ENCODE measurements around the gene RPP21. TPM values are rescaled to one million over a fixed set of nuclear protein-coding genes. Genes with fewer than 3 reads are reported as not detected.

RPP21 gene
- total RNA-seq, 1 experiment from 2014 or later = 119 TPM

GRCh38 chr6:30328397-30328796, 16.6 kb upstream of the RPP21 start:
- no peak for DNase-seq (ENCODE audit: low read depth)

DNA sequence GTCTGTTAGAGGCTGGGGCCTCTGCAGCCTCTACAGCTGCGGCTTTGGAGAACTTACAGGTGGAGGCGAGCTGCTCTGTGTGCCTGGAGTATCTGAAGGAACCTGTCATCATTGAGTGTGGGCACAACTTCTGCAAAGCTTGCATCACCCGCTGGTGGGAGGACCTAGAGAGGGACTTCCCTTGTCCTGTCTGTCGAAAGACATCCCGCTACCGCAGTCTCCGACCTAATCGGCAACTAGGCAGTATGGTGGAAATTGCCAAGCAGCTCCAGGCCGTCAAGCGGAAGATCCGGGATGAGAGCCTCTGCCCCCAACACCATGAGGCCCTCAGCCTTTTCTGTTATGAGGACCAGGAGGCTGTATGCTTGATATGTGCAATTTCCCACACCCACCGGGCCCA, 15.6 kb upstream of the RPP21 start:
- no peak for DNase-seq (ENCODE audit: low read depth)

DNA sequence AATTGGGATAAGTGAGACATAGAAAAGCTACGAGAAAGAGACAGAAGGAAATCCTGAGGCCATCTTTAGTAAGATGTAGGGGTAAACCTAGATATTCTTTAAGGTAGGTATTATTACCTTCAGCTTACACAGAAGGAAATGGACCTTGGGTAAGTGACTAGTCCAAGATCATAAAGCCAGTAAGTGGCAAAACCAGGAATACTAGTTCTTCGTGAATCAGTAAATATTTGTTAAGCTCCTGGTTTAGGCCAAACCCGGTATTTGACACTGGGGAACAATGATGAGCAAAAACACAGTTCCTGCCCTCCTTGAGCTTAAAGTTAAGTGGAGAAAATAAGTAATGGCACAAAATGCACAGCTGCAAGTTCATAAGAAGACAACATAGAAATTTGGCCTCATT, 13.0 kb upstream of the RPP21 start:
- DNase-seq (ENCODE audit: low read depth) = no peak

DNA sequence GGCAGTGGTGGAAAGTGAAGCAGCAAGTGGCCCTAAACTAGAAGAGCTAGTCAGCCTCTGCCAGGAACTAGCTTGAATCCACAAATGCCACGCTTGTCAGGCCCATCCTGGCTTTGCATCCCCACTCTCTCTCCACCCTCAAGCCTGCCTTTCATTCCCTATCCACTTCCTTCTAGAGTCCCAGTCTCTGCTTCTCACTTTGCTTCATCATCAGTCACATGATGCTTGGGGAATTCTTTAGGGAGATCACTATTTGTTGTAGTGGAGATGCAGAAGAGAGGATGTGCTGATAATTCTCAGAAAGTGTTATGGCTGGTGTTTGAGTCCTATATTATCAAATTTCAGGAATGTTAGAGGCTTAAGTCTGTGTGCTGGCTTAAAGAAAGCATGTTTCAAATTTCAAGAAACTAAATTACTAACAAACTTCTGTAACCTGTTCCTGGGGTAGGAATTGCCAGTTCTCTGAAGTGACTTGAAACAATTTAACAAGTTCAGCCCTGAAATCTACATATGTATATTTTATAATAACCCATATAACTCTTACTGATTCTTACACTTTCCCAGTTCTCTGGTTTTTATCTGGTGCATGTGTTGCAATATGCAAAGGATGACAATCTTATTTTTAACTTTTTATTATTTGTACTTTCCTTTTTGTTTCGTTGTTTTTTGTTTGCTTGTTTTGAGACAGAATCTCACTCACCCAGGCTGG, 10.7 kb upstream of the RPP21 start:
- no peak for DNase-seq (ENCODE audit: low read depth)

DNA sequence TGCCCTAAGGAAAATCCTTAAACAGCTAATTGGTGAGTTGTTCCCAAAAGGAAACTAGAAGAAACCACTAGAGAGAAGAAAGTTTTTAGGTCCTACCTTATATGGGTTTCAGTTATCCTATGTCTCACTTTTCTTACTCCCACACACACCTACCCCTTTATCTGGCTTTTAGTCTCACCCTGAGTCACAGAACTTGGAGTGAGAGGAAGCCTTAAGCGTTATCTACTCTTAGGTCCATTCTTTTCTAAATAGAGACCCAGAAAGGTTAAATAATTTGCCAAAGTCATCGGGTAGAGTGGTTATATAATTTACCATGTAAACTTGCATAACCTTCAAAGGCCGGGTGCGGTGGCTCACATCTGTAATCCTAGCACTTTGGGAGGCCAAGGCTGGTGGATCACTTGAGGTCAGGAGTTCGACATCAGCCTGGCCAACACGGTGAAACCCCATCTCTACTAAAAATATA, 4.3 kb upstream of the RPP21 start:
- DNase-seq (ENCODE audit: low read depth) = no peak

DNA sequence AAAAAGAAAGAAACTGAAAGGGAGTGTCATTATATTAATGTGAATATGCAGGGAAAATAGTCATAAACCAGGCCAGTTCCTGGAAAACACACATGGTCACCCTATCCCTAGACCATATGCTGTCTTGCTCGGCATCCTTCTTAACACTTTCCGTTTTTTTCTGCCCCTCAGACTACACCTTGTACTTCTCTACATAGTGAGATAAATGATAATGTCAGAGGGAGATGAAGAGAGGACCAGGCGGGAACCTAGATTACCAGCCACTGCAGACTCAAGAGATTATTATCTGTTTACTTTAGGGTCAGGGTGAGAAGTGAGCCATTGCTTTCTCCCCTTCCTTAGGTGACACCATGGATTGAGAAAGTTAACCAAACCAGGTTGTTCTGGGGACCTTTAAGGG, 3.7 kb upstream of the RPP21 start:
- no peak for DNase-seq (ENCODE audit: low read depth)

DNA sequence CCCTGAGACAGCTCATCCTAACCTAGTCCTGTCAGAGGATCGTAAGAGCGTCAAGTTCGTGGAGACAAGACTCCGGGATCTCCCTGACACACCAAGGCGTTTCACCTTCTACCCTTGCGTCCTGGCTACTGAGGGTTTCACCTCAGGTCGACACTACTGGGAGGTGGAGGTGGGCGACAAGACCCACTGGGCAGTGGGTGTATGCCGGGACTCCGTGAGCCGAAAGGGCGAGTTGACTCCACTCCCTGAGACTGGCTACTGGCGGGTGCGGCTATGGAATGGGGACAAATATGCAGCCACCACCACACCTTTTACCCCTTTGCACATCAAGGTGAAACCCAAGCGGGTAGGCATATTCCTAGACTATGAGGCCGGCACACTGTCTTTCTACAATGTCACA, 3.2 kb upstream of the RPP21 start:
- no peak for DNase-seq (ENCODE audit: low read depth)

DNA sequence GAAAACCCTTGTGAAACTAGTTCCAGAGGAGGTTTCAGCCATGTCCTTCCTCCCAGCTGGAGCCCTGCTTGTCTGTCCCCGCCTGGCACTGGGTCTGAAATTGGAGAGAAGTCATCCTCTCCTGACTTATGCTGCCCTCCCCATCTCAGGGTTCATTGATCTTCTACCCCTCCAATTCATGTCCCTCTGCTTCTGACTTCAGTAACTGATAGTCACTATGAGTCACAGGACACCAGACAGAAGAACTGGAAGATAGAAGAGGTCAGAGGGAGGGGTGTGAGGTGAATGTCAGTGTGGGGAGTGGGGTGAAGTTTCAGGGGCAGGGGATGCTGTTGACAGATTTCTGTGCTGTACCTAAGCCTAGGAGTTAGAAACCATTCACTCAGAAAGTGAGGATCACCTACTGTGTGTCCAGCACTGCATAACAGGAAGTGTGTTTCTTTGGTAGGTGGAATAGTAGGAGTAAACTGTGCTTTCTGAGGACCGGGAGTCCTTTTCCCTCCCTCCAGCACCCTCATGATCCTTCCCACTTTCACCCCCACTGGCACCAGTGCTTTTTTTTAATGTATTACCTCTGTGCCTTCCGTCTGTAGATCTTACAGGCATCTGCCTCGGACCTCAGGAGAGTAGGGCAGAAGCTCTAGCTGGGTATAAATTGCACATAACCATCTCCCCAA, 627 bp upstream of the RPP21 start:
- DNase-seq (ENCODE audit: low read depth) = no peak

GRCh38 chr6:30345852-30346251, 896 bp downstream of the RPP21 start:
- no peak for DNase-seq (ENCODE audit: low read depth)

DNA sequence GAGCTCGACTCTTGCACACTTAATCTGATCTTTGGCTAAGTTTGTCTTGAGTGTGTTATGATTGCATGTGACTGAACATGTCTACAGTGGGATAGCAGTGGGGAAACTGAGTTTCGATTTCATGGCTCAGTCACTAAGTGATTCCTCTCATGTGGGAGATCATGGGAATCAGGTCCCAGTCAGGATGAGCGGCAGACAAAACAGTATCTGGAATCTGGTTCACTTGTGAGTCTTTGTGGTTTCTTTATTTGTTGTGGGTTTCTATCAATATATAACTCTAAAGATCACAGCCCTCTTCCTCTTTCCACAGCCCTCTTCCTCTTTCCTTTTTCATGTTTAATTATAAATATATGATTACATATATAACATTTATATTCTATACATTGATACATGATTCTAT, 4.0 kb downstream of the RPP21 start:
- no peak for DNase-seq (ENCODE audit: low read depth)

GRCh38 chr6:30349421-30350177, 4.6 kb downstream of the RPP21 start:
- DNase-seq (ENCODE audit: low read depth) = no peak

DNA sequence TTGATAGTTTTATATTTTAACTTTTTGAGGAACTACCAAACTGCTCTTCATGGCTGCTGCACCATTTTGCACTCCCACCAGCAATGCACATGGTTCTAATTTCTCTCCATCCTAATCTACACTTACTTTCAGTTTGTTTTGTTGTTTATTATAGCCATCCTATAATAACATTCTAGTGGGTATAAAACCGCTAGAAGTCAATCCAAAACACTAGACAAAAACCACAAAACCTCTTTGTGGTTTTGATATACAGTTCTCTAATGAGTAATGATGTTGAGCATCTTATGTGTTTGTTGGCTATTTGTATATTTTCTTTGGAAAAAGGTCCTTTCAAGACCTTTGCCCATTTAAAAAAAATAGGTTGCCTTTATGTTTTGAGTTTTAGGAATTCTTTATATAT, 5.6 kb downstream of the RPP21 start:
- DNase-seq (ENCODE audit: low read depth) = no peak

DNA sequence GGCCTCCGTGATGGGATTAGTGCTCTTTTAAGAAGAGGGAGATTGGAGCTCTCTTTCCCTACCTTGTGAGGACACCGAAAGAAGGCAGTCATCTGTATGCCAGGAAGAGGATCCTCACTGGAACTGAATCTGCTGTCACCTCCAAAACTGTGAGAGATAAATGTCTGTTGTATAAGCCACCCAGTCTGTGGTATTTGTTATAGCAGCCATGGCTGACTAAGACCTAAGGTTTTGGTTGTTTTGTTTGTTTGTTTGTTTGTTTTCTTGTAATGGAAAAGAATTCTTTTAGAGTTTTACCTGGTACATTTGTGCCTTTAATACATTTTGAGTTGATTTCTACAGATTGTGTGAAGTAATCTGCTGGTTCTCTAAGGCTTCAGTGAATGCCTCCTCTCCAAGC, 7.6 kb downstream of the RPP21 start:
- DNase-seq (ENCODE audit: low read depth) = no peak

DNA sequence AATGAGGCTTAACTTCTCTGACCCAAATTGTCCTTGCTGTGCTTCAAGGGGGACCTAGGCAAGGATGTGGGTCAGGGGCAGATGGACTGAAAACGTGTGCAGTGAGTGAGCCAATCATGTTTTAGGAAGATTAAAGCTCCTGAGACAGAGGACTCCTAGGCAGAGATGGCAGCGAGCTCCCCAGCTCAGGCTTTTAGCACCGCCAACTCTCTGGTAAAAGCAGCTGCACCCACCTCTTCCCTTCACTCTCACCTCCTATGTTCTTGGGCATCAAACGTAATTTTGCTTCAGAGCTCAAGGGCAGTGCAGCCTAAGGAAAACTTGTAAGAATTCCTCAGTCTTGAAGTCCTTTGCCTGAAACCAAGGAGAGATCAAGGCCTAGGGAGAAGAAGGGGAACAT, 10.3 kb downstream of the RPP21 start:
- no peak for DNase-seq (ENCODE audit: low read depth)

- no peak for DNase-seq (ENCODE audit: low read depth)
Measured at GRCh38 chr6:30356536-30356935, 11.6 kb downstream of the RPP21 start.

DNA sequence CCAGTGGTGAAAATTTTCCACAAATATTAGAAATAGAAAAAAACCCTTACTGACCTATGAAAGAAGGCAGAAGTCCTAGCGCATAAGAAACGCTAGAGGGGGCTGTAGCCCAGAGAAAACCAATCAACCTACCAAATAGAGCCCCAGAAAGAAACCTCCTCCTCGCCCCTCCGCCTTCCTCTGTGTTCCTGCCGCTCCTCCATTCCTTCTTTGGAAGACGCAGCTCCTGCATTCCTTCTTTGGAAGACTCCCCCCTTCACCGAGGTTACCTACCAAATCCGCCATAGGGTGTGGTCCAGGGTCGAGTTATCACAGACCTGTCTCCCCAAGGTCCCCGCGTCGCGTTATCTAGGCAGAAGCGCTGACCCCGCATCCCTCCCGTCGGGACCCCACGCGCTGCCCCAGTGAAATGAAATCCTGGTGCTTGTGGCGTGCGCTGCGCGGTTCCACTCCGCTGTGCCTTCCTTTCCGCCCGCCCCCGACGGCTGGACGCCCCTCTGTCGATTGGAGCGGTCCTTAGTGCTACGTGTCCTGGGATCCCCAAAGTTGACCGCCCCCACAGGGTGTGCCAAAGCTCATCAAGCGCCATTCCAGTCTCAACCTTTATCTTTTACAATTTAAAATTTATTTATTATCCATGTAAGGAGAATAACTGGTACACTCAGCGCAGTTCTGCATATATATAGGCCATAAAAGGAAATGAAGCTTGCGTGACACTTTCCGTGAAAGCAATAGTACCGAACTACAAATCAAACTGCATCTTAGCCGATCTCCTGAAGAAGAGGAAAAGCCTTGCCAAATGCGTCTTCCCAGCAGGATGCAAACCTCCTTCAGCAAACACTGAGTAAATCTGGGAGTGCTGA, 13.0 kb downstream of the RPP21 start:
- DNase-seq (ENCODE audit: low read depth) = peak; percentile 64

DNA sequence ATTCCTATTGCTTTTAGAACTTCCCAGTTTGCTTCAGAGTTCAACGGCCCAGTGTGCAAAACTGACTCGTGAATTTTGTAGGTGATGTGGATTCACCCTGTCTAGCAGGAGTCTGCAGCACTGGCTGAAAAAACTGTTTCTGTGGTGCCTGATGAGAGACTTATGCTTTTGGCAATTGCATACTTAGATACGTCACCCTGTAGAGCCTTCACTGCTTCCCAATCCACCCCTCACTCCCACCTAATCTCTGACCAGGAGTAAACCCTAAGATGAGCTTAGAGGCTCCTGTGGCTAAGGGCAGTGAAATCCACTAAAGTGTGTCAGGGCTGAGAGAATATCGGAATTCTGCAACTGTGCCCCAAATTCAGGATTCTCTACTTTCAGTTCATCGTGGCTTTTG, 14.3 kb downstream of the RPP21 start:
- no peak for DNase-seq (ENCODE audit: low read depth)

- no peak for DNase-seq (ENCODE audit: low read depth)
Measured at GRCh38 chr6:30360139-30360538, 15.2 kb downstream of the RPP21 start.

- DNase-seq (ENCODE audit: low read depth) = peak; percentile 18
Measured at GRCh38 chr6:30361661-30362060, 16.7 kb downstream of the RPP21 start.

GRCh38 chr6:30363459-30363858, 18.5 kb downstream of the RPP21 start:
- no peak for DNase-seq (ENCODE audit: low read depth)

GRCh38 chr6:30364591-30364990, 19.6 kb downstream of the RPP21 start:
- no peak for DNase-seq (ENCODE audit: low read depth)

Data from HT1080 (cell line).